HPDE6-E6E7 (cell line): ENCODE measurements around the gene CCDC184.

ENCODE experiments used
- DNase-seq: peaks from one replicate; pipeline ENCODE4 v3.0.0; 2011; ENCODE audit warnings: missing footprints; ENCODE audit errors: extremely low spot score

Gene CCDC184

GRCh38 chr12:48179466-48179865, 4.0 kb upstream of the CCDC184 start:
- DNase-seq: no peak

GRCh38 chr12:48180424-48180823, 3.0 kb upstream of the CCDC184 start:
- DNase-seq: no peak

- DNase-seq: no peak
Measured at GRCh38 chr12:48180857-48181495, 2.5 kb upstream of the CCDC184 start.

GRCh38 chr12:48182631-48183030, 813 bp upstream of the CCDC184 start:
- DNase-seq: no peak

GRCh38 chr12:48183876-48184548, 568 bp downstream of the CCDC184 start:
- DNase-seq: no peak

GRCh38 chr12:48184549-48184922, 1.1 kb downstream of the CCDC184 start:
- DNase-seq: no peak

- no peak for DNase-seq
Measured at GRCh38 chr12:48185181-48185919, 1.9 kb downstream of the CCDC184 start.

- DNase-seq: no peak
Measured at GRCh38 chr12:48187916-48188695, 4.7 kb downstream of the CCDC184 start.

- DNase-seq: peak; percentile 33
Measured at GRCh38 chr12:48189331-48190125, 6.1 kb downstream of the CCDC184 start.

- no peak for DNase-seq
Measured at GRCh38 chr12:48191096-48191495, 7.7 kb downstream of the CCDC184 start.

GRCh38 chr12:48192861-48193260, 9.4 kb downstream of the CCDC184 start:
- no peak for DNase-seq

GRCh38 chr12:48193623-48194022, 10.2 kb downstream of the CCDC184 start:
- no peak for DNase-seq

- DNase-seq: no peak
Measured at GRCh38 chr12:48194799-48195201, 11.4 kb downstream of the CCDC184 start.

- DNase-seq: no peak
Measured at GRCh38 chr12:48197549-48197970, 14.1 kb downstream of the CCDC184 start.

- DNase-seq: peak; percentile 97
Measured at GRCh38 chr12:48197971-48198671, 14.7 kb downstream of the CCDC184 start.

GRCh38 chr12:48198672-48198971, 15.2 kb downstream of the CCDC184 start:
- DNase-seq: no peak

- DNase-seq: no peak
Measured at GRCh38 chr12:48198985-48199384, 15.5 kb downstream of the CCDC184 start.

GRCh38 chr12:48199774-48200221, 16.4 kb downstream of the CCDC184 start:
- DNase-seq: no peak

GRCh38 chr12:48201091-48201490, 17.6 kb downstream of the CCDC184 start:
- no peak for DNase-seq

GRCh38 chr12:48201516-48201915, 18.1 kb downstream of the CCDC184 start:
- no peak for DNase-seq

- no peak for DNase-seq
Measured at GRCh38 chr12:48202766-48203165, 19.3 kb downstream of the CCDC184 start.
